GM21390 (cell line): ENCODE measurements around the gene UPF2.
"Not testable (repeated sequence)": the region's sequence is repeated elsewhere in the genome, so short reads cannot be mapped to it uniquely, and the experiment has no call there.

Experiments used
- ATAC-seq: cut with Tn5 transposase; IDR thresholded peaks from one replicate; pipeline ENCODE4 v1.9.1; 2021; ENCODE audit not compliant: unreplicated experiment

Gene UPF2

GRCh38 chr10:11908536-11908935, 134.1 kb downstream of the UPF2 start:
- no peak for ATAC-seq

- ATAC-seq, result no peak
These were observed 134.7 kb downstream of the UPF2 start for GRCh38 chr10:11907914-11908313.

GRCh38 chr10:11906714-11907113, 135.9 kb downstream of the UPF2 start:
- ATAC-seq, result no peak

GRCh38 chr10:11902646-11903045, 140.0 kb downstream of the UPF2 start:
- ATAC-seq, result no peak

- ATAC-seq, result no peak
These were observed 140.7 kb downstream of the UPF2 start for GRCh38 chr10:11901833-11902475.

- no peak for ATAC-seq
These were observed 141.2 kb downstream of the UPF2 start for GRCh38 chr10:11901454-11901832.

GRCh38 chr10:11901036-11901301, 141.6 kb downstream of the UPF2 start:
- no peak for ATAC-seq

GRCh38 chr10:11899067-11899876, 143.3 kb downstream of the UPF2 start:
- no peak for ATAC-seq

GRCh38 chr10:11898372-11899066, 144.1 kb downstream of the UPF2 start:
- no peak for ATAC-seq

- no peak for ATAC-seq
These were observed 144.6 kb downstream of the UPF2 start for GRCh38 chr10:11898033-11898371.

- ATAC-seq, result no peak
These were observed 145.9 kb downstream of the UPF2 start for GRCh38 chr10:11896549-11897200.

- ATAC-seq, result no peak
These were observed 147.0 kb downstream of the UPF2 start for GRCh38 chr10:11895598-11895997.

- ATAC-seq, result no peak
These were observed 147.5 kb downstream of the UPF2 start for GRCh38 chr10:11895108-11895466.

GRCh38 chr10:11894381-11895107, 148.1 kb downstream of the UPF2 start:
- no peak for ATAC-seq

- no peak for ATAC-seq
These were observed 148.8 kb downstream of the UPF2 start for GRCh38 chr10:11893749-11894278.

- ATAC-seq, result no peak
These were observed 150.7 kb downstream of the UPF2 start for GRCh38 chr10:11891776-11892486.

GRCh38 chr10:11889263-11889662, 153.3 kb downstream of the UPF2 start:
- not testable (repeated sequence) for ATAC-seq

GRCh38 chr10:11887381-11888227, 155.0 kb downstream of the UPF2 start:
- no peak for ATAC-seq

- peak; percentile 54 for ATAC-seq
These were observed 155.8 kb downstream of the UPF2 start for GRCh38 chr10:11886851-11887250.

GRCh38 chr10:11886138-11886474, 156.5 kb downstream of the UPF2 start:
- peak; percentile 4 for ATAC-seq
